ENCODE measurements around the gene TNFRSF25.

Gene TNFRSF25, protein sequence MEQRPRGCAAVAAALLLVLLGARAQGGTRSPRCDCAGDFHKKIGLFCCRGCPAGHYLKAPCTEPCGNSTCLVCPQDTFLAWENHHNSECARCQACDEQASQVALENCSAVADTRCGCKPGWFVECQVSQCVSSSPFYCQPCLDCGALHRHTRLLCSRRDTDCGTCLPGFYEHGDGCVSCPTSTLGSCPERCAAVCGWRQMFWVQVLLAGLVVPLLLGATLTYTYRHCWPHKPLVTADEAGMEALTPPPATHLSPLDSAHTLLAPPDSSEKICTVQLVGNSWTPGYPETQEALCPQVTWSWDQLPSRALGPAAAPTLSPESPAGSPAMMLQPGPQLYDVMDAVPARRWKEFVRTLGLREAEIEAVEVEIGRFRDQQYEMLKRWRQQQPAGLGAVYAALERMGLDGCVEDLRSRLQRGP

DNA sequence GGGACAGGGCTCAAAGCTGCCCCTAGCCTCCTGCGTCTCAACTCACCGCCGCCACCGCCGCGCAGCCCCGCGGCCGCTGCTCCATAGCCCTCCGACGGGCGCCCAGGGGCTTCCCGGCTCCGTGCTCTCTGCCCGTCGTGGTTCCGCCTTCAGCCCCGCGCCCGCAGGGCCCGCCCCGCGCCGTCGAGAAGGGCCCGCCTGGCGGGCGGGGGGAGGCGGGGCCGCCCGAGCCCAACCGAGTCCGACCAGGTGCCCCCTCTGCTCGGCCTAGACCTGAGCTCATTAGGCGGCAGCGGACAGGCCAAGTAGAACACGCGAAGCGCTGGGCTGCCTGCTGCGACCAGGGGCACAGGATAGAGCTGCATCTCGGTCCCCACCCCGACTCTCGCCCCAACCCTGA is at the start of gene TNFRSF25:
TSS of gene TNFRSF25 (minus strand) at position 151 of the 400 bp plus-strand sequence. CDS start at position 85, 66 bp downstream.
- DNase-seq (ENCODE audit: low spot score), result no peak
- FAIRE-seq, result no peak

DNA sequence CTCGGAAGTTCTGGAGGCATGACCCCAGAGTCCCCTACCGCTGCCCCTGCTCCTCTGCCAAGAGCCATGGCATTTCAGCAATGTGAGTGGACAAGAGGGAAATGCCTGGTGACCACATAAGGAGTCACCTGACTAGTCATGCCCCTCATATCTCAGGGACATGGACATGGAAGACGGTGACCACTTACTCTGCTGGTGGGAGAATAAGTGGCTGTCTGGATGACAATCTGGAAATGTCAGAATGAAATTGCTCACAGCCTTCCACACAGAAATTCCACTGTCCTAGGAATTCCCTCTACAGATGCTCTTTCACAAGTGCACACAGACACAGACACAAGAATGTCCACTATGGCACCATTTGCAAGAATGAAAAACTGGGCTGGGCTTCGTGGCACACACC is 49.8 kb upstream of the TNFRSF25 start:
- no peak for FAIRE-seq
- DNase-seq (ENCODE audit: low spot score), result no peak

DNA sequence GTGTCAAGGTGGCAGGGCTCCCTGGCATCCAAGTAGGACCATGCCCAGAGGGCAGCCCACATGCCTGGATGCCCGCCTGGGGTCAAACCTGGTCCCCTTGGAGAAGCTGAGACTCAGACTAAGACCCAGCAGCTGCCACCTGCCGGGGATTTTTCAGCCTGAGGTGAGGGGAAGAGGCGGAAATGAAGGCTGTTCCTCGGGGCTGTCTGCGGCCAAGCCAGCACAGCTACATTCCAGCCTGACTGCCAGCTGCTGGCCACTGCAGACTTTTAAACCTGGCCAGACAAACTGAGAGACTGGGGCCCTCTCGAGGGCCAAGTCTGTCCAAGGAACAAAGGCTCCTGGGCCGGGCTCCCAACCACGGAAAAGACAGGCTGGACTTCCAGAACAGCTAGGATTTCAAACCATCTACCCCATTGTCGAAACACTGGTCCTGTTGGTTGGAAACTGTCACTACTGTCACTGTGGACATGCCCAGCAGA is 47.4 kb upstream of the TNFRSF25 start:
- DNase-seq (ENCODE audit: low spot score) (no peak), FAIRE-seq (no peak)

DNA sequence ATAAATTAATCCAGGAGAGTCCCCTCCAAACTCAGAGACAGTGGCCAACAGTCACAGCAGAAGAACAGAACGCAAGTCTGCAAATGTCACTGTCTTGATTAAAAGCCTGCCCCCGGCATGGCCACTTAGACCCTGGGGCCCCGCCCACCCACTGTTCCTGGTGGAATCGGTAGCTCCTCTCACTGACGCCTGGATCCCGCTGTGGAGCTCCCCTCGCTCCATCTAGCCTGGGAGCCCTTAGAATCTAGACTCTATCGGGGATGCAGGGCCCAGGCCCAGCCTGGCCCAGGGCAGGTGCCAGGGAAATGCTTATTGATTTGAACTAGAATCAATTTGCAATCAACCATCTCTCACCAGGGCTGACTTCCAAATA is 46.9 kb upstream of the TNFRSF25 start:
- no peak for DNase-seq (ENCODE audit: low spot score)
- no peak for FAIRE-seq

DNA sequence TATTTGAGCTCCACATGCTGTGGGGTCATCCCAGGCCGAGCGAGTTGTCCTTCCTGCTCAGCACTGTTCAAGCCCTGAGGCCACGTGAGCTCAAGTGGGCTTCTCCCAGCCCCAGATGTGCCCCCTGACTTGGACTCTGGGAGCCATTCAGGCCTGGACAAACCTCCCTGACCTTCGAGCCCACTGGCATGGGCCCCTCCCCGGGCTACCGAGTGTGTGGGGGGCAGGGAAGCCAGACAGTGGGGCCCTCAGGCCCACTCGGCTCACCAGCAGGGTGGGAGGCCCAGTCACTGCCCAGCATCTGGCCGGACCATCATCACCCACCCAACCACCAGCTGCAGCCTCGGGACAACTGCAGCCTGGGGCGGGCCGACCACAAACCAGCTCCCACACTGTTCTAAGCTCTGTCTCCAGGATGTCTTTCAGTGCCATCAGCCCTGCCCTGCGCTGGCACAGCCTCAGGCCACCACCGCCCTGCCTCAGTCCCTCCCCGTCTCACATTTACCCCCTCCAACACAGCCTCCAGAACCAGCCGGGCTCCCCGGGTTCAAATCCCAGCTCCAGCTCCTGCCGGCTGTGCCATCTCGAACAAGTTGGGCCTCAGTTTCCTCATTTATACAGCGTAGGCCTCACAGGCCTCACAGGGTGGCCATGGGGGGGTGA is 46.4 kb upstream of the TNFRSF25 start:
- no peak for FAIRE-seq
- DNase-seq (ENCODE audit: low spot score), result no peak

DNA sequence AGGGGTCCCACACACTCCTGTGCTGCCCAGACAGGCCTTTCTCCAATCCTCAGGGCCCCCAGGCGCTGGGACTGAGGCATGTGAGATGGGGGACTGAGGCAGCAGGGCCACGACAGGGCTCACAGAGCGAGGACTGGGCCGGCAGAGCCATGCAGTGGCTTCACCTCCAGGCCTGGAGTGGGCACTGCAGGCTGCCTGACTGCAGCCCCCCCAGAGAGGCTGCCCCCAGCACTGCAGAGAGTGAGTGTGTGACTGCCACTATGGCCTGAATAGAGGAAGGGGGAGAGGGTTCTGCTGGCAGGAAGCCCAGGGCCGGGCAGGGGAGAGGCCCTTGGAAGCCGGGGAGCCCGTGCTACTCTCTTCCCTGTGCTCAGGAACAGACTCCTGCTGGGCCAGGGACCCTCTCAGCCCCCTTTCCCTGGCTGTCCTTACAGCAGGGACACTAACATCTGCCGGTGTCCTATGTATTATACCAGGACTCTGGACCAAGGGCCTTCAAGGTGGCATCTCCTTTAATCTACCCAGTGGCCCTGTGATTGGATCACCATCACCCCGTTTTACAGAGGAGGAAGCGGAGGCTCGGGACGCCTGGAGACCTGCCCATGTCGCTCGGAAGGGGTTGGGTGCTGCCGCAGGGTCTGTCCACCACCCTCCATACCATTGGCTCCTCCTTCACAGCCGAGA is 45.7 kb upstream of the TNFRSF25 start:
- DNase-seq (ENCODE audit: low spot score) (no peak), FAIRE-seq (no peak)

DNA sequence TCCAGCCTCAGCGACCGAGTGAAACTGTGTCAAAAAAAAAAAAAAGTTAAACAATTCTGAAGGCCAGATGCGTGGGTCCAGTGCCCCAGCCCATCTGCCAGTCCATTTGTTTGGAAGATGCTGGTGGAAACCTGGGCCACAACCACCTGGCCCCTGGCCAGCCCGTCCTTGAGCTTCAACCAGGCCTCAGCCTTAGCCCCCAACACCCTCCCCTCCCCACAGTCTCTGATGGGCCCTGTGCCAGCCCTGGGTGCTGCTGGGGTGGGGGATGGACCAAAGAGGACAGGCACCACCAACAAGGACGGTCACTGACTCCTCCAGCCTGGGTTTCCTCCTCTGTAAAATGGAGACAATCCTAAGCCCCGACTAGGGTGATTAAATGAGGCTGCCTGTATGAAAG is 45.1 kb upstream of the TNFRSF25 start:
- no peak for DNase-seq (ENCODE audit: low spot score)
- no peak for FAIRE-seq

DNA sequence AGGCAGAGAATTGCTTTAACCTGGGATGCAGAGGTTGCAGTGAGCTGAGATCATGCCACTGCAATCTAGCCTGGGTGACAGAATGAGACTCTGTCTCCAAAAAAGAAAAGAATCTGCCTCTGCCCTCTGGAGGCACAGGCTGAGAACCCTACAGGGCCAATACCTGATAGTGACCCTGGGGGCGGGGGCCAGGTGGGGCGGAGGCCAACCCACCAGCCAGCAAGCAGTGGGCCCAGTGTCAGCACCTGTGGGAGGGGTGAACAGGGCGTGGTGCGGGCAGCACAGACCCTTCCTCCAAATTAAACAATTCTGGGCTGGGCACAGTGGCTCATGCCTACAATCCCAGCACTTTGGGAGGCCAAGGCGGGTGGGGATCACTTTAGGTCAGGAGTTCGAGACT is 44.5 kb upstream of the TNFRSF25 start:
- no peak for FAIRE-seq
- DNase-seq (ENCODE audit: low spot score), result no peak

DNA sequence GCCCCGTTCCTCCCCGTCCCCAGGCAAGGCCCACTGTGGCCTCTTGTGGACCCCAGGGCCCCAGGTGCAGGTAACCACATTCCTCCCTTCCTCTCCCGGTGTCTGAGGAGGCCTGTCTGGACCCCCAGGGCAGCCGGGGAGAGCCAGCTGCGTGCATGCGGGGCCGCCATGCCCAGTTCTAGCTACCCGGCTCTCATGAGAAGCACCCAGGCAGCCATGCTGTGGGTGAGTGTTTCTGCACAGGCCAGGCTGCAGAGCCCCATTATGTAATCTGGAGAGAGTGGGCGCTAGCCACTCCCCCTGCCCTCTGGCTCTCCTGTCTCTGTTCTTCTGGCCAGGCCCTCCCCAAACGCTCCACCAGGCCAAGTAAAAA is 43.9 kb upstream of the TNFRSF25 start:
- FAIRE-seq (no peak), DNase-seq (ENCODE audit: low spot score) (no peak)

DNA sequence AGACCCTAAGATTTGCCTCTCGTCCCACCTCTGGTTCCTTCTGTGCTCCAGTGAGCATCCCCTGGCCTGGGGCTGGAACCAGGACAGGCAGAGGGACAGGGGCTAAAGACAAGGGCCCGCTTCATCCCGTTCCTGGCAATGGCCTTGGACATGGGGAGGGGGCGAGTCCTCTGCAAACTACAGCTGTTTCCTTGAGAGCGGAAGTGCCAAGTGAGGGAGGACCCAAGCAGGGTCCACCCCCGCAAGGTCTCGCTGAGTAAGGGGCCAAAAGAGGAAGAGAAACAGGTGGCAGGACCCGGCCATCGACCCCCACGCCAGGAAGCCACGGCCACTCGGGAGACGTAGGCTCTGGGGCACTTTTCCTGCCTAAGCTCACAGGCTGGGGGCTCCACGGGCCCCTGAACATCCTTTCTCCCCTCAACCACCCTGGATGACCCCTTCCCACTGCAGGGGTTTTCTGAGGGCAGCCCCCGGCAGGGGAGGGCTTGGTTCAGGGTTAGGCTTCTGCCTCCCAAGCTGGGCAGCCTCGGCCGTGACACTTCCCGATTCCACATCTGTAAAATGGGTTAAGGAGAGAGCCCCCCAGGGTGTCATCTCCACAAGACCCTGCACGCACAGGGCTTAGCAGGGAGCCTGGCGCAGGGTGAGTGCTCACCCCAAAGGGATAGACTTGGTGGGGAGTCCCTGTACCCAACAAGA is 43.4 kb upstream of the TNFRSF25 start:
- FAIRE-seq (no peak), DNase-seq (ENCODE audit: low spot score) (no peak)

DNA sequence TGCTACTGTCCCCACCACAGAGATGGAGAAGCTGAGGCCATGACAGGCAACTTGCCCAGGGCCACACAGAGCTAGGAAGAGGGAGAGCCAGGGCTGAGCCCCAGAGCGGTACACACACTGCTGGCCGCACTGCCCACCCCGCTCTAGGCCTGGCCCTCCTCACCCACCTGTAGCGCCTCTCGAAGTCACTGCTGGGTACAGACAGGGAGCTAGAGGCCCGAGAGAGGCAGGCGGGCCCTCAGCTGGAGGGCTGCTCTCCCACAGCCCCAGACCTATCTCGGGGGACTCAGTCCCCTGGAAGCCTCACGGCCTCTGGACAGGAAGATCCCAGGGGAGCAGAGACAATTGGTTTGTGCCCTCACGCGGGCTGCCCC is 42.8 kb upstream of the TNFRSF25 start:
- DNase-seq (ENCODE audit: low spot score) (no peak), FAIRE-seq (no peak)

DNA sequence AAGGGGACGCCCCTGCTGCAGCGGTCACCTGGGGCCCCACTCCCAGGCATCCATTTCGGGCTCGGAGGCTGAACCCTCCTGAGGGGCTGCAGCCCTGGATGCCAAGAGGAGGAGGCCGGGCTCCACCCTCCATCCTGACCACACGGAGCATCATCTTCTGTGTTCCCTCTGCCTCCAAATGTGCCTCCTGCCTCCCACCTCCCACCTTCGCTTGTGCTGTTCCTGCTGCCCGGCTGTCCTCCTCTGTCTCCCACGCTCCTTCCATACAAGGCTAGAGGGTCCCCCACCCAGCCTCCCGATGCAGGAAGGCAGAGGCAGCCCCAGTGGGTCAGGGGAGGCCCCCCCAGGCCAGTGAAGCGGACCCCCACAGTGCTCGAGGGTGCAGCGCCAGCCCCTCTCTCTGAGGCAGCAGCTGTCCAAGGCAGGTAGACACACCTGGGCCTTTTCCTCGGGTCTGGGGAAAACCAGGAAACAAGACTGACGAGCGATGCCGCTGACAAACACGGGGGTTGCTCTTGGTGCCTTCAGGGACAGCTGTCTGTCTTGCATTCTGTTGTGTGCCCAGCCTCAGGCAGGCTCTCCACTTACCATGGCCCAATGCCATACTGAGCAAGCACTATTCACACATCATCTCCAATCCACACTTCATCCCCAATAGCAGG is 42.3 kb upstream of the TNFRSF25 start:
- DNase-seq (ENCODE audit: low spot score) (no peak), FAIRE-seq (no peak)

DNA sequence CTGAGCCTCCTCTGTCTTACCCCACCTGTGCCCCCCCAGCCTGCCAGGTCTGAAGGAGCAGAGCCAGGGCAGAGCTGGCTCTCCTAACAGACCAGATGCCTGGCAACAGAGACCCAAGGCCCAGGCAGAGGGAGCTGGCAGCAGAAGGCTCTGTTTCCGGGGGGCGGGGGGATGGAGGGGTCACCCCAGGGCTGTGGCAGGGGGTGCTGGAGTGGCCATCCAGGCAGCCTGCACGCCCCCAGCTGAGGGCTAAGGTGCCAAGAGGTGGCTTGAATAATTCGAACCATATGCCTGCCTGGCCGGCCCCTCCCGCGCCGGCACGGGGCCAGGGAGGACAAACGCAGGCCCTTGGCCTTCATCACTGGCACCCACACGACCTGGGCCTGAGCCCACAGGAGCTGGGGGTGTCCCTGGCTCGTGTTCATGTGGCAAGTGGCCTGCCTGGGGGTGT is 41.5 kb upstream of the TNFRSF25 start:
- no peak for DNase-seq (ENCODE audit: low spot score)
- no peak for FAIRE-seq

DNA sequence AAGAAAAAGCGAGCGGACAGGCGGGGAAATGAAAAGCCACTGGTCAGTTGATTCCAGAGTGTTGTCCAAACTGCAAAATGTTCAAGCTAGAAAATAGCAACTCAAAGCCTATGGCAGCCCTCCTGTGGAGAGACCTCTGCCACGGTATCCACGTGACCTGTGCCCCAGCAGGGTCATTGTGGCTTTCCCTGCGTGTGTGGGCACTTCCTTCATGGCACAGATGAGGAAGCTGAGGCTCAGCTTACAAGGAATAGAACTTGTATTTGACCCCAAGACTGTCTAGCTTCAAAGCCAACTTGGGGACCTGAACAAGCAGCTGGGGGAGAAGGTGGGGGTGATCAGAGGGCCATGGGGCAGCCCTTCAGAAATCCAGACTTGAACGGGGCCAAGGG is 41.1 kb upstream of the TNFRSF25 start:
- DNase-seq (ENCODE audit: low spot score) (no peak), FAIRE-seq (no peak)

DNA sequence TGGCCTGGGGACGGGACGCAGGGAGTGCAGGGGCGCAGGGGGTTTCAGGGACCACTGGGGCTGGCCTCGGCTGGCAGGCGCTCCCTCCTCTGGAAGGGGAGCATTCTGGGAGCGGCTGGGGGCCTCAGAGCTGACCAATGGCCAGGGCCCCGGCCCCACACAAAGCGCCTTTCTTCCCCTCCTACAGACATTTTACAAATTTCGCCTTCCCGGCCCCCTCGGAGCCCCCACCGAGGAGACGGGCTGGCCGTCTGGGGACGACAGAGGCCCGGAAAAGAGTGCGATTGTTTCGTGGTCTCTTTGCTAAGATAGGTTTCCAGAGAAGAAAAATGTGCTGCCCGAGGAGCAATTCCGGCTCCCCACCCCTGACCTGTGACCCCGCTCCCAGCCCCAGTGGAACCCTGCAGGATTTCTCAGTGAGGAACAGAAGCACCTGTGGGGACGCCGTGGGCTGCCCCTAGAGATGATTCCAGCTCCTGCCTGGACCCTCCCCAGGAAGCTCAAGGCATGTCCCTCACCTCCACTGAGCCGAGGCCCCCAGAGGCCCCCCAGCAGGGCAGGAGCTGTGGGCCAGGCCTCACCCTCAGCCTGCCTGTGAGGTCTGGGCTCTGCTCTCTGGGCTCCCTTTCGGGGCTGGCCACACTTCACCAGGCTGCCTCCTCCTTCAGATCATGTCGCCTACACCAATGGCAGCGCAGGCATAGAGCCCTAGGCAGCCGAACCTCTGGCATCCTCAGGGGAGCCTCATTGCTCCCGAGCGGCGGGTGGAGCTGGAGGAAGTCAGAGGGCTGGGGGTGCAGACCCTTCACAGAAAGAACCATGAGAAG is 40.5 kb upstream of the TNFRSF25 start:
- FAIRE-seq (no peak), DNase-seq (ENCODE audit: low spot score) (no peak)

DNA sequence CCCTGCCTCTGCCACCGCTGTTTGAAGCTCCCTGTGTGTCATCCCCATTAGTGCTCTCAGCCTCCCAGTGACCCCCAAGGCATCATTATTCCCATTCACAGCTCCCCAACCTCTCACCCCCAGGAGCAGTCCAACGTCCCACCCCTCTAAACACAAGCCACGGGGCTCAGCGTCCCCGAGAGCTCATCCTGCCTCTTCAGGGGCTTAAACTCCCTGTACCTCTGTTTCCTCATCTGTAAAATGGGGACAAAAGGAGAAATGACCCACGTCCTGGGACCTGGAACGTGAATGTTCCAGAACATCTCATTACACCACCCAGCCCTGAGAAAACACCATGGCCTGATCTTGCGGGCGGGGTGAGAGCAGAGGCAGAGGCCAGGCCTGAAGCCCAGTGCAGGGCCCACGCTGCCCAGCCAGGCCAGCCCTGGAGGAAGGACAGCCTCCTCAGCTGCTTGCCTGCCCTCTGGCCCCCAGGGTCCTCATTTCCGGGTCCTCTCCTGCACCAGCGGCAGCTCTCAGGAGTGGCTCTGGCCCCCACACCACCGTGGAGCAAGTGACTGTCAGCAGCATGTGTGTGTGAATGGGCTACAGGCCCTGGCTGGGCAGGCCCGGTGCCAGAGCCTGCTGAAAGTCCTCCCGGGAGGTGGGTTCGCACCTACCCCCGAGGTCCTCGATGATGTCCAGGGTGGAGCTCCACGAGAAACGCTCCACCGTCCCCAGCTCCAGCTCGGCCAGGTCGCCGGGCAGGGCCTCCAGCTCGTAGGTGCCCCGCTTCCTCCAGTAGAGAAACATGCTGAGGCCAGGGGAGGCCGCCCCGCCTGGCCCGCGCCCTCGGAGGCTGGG is 39.6 kb upstream of the TNFRSF25 start:
- FAIRE-seq (no peak), DNase-seq (ENCODE audit: low spot score) (no peak)

DNA sequence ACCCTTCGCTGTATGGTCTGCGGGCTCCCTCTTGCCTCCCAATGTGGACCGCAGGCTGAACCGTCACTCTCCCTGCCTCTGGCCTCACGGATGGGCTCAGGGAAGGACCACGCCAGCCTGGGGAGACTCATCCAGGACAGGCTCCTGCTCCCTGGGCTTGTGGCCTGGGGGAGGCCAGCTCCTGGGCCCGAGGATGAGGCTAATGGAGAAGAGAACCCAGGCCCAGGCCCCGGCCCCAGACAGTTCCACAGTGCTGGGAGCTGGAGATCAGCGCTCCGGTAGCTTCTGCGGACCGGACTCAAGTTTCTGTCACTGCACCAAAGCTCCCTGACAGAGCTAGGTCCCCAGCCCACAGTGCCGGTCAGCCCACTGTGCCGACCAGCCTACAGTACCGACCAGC is 38.9 kb upstream of the TNFRSF25 start:
- DNase-seq (ENCODE audit: low spot score) (no peak), FAIRE-seq (no peak)

DNA sequence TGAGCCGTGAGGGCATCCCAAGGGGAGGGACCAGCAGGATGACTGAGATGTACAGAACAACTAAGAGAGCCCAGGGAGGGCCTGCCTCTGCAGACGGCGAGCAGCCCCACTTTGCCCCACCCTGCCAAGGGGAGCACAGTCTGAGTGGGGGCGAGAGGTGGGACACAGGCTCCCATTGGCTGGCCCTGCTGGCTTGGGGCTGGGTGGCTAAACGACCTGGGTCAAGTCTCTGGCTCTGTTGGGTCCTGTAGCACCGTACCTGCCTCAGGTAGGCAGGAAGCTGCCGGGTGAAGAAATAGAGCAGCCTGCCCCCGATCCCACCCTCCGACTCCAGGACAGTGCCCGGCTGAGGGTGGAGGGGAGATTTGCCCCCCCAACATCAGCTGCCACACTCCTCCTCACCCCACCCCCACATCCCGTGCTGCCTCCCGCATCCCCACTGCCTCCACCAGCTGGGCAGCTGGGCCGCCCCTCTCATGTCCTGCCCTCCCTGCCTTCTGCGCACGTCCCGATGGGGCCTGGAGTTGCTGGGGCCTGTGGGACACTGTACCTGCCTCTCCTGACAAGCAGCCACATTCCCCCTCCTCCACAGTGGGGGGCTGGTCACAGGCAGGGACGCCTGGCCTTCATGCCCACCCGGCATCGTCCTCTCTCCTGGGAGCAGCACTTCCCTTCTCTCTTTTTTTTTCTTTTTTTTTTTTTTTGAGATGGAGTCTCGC is 38.1 kb upstream of the TNFRSF25 start:
- DNase-seq (ENCODE audit: low spot score) (no peak), FAIRE-seq (no peak)

Data from urothelium cell line (cell line).